Choroid plexus epithelial cell (primary cell): Measurements from ENCODE around the gene ANO10.

Source experiments
- DNase-seq: peaks from one replicate; pipeline ENCODE4 v3.0.0-alpha.2; 2010; ENCODE audit warnings: low read depth
- H3K4me3 ChIP-seq: 2 replicates; pipeline ENCODE4 v1.5.1; 2011; ENCODE audit warnings: low read depth, mild to moderate bottlenecking, control low read depth, low read length, moderate library complexity
- TF ChIP-seq, protein P1 (sequence below): conservative IDR thresholded peaks from 2 replicates; pipeline ENCODE4 v1.5.1; 2011; ENCODE audit warnings: low read depth, mild to moderate bottlenecking, control low read depth, inconsistent platforms, low read length, moderate library complexity

Gene ANO10

DNA sequence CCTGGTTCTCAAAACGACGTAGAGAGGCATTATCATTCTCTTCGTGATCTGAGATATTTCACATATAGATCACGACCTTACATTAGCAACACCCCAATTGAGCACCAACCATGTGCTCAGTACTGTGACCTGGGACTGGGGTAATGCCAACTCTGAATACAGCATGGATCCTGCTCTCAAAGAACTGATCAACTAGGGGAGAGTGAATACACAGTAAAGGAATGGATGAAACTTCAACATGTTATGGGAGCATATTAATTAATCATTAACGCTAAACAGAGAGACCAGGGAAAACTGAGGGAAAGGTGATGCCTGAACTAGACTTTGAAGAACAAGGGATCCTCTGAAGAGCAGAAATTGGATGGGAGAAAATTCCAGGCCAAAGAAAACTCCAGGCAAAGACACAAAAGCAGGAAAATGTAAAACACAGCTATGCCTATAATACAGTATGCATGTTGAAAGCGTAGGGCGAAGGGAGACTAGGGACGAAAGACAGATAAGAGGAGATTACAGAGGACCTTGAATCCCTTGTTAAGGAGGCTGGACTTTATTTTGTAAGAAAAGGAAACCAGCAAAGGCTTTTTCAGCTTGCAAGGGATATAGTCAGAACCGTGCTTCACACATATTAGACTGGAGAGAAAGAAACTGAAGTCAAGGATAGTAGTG is 105.7 kb downstream of the ANO10 start:
- no peak for DNase-seq
- TF ChIP-seq, protein P1, sequence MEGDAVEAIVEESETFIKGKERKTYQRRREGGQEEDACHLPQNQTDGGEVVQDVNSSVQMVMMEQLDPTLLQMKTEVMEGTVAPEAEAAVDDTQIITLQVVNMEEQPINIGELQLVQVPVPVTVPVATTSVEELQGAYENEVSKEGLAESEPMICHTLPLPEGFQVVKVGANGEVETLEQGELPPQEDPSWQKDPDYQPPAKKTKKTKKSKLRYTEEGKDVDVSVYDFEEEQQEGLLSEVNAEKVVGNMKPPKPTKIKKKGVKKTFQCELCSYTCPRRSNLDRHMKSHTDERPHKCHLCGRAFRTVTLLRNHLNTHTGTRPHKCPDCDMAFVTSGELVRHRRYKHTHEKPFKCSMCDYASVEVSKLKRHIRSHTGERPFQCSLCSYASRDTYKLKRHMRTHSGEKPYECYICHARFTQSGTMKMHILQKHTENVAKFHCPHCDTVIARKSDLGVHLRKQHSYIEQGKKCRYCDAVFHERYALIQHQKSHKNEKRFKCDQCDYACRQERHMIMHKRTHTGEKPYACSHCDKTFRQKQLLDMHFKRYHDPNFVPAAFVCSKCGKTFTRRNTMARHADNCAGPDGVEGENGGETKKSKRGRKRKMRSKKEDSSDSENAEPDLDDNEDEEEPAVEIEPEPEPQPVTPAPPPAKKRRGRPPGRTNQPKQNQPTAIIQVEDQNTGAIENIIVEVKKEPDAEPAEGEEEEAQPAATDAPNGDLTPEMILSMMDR: no peak
- no peak overlapping the region for H3K4me3 ChIP-seq

DNA sequence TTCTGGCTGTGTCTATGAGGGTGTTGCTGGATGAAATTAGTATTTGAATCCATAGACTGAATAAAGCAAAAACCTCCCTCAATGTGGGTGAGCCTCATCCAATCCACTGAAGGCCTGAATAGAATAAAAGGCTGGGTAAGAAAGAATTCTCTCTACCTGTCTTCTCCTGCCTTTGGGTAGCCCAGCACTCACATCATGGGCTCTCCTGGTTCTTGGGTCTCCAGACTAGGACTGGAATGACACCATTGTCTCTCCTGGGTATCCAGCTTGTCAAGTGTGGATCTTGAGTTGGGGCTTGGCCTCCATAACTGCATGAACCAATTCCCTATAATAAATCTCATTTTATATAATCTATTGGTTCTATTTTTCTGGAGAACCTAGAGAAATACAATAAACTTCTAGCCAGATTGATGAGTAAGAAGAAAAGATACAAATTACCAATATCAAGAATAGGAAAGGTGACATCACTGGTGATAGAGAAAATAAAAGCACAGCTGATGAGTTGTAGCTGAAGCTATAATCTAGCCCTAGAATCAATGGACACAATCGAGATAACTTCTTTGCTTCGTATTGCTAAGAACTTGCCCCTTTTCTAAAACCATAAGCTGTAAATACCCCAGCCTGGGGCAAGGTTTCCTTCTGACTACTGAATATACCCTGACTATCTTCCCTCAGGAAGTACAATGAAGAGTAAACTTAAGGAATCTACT is 106.4 kb downstream of the ANO10 start:
- no peak overlapping the region for H3K4me3 ChIP-seq
- TF ChIP-seq, protein P1: no peak
- no peak for DNase-seq

DNA sequence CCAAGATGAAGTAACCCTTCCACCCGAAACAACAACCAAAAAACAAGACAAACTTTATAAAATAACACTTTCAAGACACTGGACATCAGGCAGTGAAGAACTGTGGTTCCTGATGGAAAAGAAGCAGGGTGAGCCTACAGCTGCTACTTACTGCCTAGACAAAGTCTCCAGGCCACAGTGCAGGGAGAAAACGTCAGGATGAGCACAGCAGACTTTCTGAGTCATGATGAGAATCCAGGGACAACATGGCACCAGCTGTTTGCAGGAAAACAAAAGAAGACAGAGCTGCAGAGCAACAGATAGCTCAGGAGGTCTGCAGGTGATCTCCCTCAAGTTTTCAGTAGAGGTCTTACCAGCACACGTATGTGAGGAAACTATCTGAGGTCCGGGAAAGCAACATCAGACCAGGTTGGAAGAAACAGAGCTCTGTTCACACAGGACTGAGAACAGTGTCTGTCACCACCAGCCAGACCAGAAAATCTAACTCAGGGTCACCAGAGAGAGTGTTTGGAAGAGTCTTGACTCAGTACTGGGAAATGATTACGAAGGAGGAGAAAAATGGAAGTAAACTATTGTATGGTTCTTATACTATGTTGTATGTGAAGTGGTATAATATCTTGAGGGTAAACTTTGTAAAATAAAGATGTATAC is 108.9 kb downstream of the ANO10 start:
- no peak overlapping the region for H3K4me3 ChIP-seq
- TF ChIP-seq, protein P1: no peak
- peak; percentile 59 for DNase-seq

DNA sequence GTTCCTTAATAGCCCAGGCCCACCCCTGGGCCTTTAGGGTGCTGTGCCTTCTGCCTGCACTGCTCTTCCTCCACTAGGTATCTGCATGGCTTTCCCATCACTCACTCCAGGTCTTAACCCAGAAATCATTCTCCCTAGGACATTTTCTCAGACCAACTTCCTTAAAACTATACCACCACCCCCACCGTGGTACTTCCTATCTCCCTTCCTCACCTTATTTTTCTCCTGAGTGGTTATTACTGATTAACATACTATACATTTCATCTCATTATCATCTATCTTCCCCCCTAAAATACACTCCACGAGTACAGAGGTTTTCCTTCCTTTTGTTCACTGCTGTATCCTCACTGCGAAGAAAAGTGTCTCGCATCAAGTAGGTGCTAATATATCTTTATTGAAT is 115.2 kb downstream of the ANO10 start:
- TF ChIP-seq, protein P1: no peak
- no peak for DNase-seq
- no peak overlapping the region for H3K4me3 ChIP-seq

DNA sequence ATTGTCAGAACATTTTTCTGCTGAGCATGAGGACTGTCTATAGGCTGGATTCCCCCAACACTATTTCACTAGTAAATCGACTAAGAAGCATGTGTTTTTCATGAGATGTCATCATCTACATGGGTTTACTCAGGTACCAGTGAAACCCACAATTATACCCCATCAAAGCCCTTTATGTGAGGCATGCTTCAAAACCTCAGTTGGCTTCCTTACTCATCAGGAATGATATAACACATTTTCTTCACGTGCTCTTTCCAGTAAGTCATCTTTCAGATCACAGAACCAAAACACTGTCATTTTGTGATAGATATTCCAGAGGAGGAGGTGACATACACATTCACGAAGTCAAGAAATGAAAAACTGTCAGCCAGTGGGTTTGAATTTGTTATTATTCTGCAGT is 116.5 kb downstream of the ANO10 start:
- no peak overlapping the region for H3K4me3 ChIP-seq
- DNase-seq: peak; percentile 33
- TF ChIP-seq, protein P1: no peak

DNA sequence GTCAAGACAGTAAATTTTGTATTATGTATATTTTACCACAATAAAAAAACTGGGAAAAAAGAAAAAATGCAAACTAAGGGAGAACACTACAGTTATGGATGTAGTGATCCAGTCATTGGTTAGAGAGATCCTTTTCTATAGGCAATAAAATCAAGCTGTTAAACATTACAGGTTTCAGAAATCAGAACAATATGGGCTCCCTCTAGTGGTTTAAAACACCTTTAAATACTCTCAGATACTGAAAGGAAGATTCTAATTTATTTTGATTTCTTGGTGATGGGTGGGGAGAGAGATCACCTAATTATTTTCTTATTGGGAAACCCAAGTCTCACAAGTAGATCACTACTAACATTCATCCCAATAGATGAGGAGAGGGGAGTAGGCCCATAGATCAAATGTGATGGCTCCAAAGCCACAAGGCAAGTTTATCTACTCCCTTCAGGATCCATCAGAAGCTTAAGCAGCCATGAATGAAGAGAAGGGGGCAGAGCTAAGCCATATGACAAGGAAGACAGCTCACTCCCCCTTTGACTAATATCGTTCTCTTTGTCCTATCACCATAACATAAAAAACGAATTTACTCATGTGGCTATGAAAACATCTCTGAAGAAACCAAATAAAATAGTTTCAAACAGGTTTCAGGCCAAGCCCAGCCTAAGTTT is 118.6 kb downstream of the ANO10 start:
- DNase-seq: peak; percentile 71

More for the DNA sequence above, 118.6 kb downstream of the ANO10 start:
- TF ChIP-seq, protein P1: peak; percentile 50
- H3K4me3 ChIP-seq: no peak overlapping the region
